GM06990 (cell line): ENCODE measurements around the gene ASB16.

Experiments
- DNase-seq: peaks from one replicate; pipeline ENCODE4 v3.0.0-alpha.2; 2011; ENCODE audit not compliant: insufficient read length; ENCODE audit errors: extremely low read depth
- H3K27me3 ChIP-seq: replicated peaks from 2 replicates; pipeline ENCODE4 v1.6.0; 2011; ENCODE audit warnings: low read length; ENCODE audit not compliant: control insufficient read depth, insufficient read depth
- H3K36me3 ChIP-seq: 2 replicates; pipeline ENCODE4 v1.5.1; 2011; ENCODE audit warnings: low read length; ENCODE audit not compliant: control insufficient read depth, insufficient read depth
- H3K4me3 ChIP-seq: replicated peaks from 2 replicates; pipeline ENCODE4 v1.5.1; 2011; ENCODE audit warnings: low read depth, mild to moderate bottlenecking, control low read depth, low read length
- CTCF ChIP-seq: IDR thresholded peaks from 2 replicates; pipeline ENCODE4 v1.5.1; 2011; ENCODE audit warnings: low read length, control low read depth, mild to moderate bottlenecking, inconsistent platforms; ENCODE audit not compliant: insufficient read depth, poor library complexity, severe bottlenecking

ASB16 gene

GRCh38 chr17:44213403-44214229 lies 43.1 kb downstream of the ASB16 start:
- Histone ChIP-seq H3K36me3 (peaks cover 52% of the 10 kb centered on the region), H3K4me3 (no peak overlapping the region), H3K27me3 (no peaks in the 10 kb centered on the region)
- no peak for TF ChIP-seq CTCF
- no peak for DNase-seq

GRCh38 chr17:44214230-44214494 lies 43.7 kb downstream of the ASB16 start:
- DNase-seq = no peak
- peaks cover 49% of the 10 kb centered on the region for H3K36me3 ChIP-seq
- H3K4me3 ChIP-seq = no peak overlapping the region
- TF ChIP-seq CTCF = no peak
- H3K27me3 ChIP-seq = no peaks in the 10 kb centered on the region

DNA sequence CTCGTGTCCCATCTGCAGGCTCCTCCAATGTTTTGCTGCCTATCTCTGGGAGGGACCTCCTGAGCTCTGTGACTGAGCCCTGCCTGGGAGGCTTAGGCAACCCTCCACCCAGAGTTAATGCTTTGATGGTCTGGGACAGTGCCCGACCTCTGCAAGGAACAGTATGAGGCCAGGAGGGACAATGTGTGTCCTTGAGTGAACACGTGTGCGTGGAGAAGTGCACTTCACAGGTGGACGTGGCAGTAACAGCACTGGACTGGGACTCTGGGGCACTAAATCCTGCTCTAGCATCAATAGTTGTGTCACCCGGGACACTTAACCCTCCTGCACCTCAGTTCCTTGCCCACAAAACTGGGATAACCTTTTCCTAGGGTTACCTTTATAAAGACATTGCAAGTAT lies 44.4 kb downstream of the ASB16 start:
- H3K4me3 ChIP-seq = no peak overlapping the region
- H3K27me3 ChIP-seq = no peaks in the 10 kb centered on the region
- no peak for TF ChIP-seq CTCF
- H3K36me3 ChIP-seq = peaks cover 45% of the 10 kb centered on the region
- no peak for DNase-seq

DNA sequence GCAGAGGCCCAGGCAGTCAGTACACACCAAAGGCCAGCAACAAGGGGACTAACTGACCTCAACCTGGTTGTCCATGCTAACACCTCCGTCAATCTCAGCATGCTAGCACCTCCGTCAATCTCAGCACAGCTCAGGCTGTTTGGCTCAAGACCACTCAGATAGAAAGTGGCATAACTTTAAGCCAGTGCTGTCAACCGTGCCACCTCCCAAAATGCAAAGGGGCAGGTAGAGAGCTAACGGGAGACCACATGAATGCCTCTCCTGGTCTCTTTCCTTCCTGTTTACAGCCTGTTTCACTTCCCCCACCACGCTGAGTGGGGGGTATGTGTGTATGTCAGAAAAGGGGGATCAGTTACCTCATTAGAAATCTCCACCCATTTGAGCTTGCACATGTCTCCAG lies 45.7 kb downstream of the ASB16 start:
- DNase-seq = no peak
- Histone ChIP-seq H3K4me3 (peak overlapping the region; percentile 92), H3K36me3 (peaks cover 41% of the 10 kb centered on the region), H3K27me3 (no peaks in the 10 kb centered on the region)
- TF ChIP-seq CTCF = no peak

DNA sequence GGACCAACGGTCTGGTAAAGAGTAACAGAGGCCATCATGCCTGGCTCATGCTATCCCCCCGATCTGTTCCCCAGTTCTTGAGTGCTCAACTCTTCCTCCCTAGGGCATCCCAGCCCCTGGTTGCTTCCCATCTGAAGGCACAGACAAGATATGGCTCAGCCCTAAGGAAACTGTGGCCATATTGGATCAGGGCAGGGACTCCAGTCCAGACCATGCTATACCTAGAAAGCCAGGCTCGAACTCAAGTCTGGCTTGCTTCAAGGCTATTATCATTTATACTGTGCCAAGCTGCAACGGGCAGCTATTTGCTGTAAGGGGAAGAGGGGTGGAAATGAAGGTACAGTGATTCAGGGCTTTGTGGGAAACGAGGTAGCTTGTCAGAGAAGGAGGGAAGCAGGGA lies 46.2 kb downstream of the ASB16 start:
- no peak for DNase-seq
- Histone ChIP-seq H3K4me3 (peak overlapping the region; percentile 92), H3K27me3 (no peaks in the 10 kb centered on the region), H3K36me3 (peaks cover 36% of the 10 kb centered on the region)
- no peak for TF ChIP-seq CTCF
